HepG2 (cell line): ENCODE data around the gene PPP2R5B. TPM values are rescaled to one million over a fixed set of nuclear protein-coding genes. Genes with fewer than 3 reads are reported as not detected.

Experiments used
- EP300 ChIP-seq, 3 experiments: sonication (generic) in 1 of 3; formaldehyde crosslinking in 1 of 3; IDR thresholded peaks; 2 replicates each; pipeline versions ENCODE4 v1.5.1 to v1.6.1; 2011 to 2020; ENCODE audit warnings: low read depth in 2 of 3, low read length in 2 of 3, borderline replicate concordance in 1 of 3, improper control_type of control experiment in 1 of 3, mild to moderate bottlenecking in 1 of 3, missing genetic modification reagents in 1 of 3, moderate library complexity in 1 of 3
- KDM4B ChIP-seq: sonication (generic); formaldehyde crosslinking; IDR thresholded peaks from 2 replicates; pipeline ENCODE4 v1.4.0; 2020; ENCODE audit warnings: missing genetic modification reagents
- KLF6 ChIP-seq: IDR thresholded peaks from 2 replicates; pipeline ENCODE4 v1.8.0; 2016; ENCODE audit warnings: missing biosample characterization, missing genetic modification reagents
- MAZ ChIP-seq, 2 experiments: sonication (generic) in 1 of 2; formaldehyde crosslinking in 1 of 2; IDR thresholded peaks; 2 replicates each; pipeline versions ENCODE4 v1.5.0 to v1.6.1; 2012 to 2020; ENCODE audit warnings: low read depth in 2 of 2, mild to moderate bottlenecking in 2 of 2, borderline replicate concordance in 1 of 2, improper control_type of control experiment in 1 of 2, low read length in 1 of 2, missing genetic modification reagents in 1 of 2, moderate library complexity in 1 of 2
- MIXL1 ChIP-seq: IDR thresholded peaks from 2 replicates; pipeline ENCODE4 v1.6.1; 2016
- ZNF350 ChIP-seq: sonication (generic); formaldehyde crosslinking; IDR thresholded peaks from 2 replicates; pipeline ENCODE4 v1.4.0; 2020; ENCODE audit warnings: mild to moderate bottlenecking, low read depth, missing genetic modification reagents, borderline replicate concordance
- ZNF556 ChIP-seq: sonication (generic); formaldehyde crosslinking; IDR thresholded peaks from 2 replicates; pipeline ENCODE4 v1.4.0; 2020; ENCODE audit warnings: mild to moderate bottlenecking, missing genetic modification reagents, borderline replicate concordance
- ZNF563 ChIP-seq: sonication (generic); formaldehyde crosslinking; IDR thresholded peaks from 2 replicates; pipeline ENCODE4 v1.8.0; 2022; ENCODE audit warnings: mild to moderate bottlenecking, moderate library complexity, missing genetic modification reagents
- ZNF782 ChIP-seq: sonication (generic); formaldehyde crosslinking; IDR thresholded peaks from 2 replicates; pipeline ENCODE4 v1.4.0; 2020; ENCODE audit warnings: missing genetic modification reagents, mild to moderate bottlenecking, borderline replicate concordance
- ZSCAN30 ChIP-seq: sonication (generic); formaldehyde crosslinking; IDR thresholded peaks from 2 replicates; pipeline ENCODE4 v1.5.0; 2020; ENCODE audit warnings: mild to moderate bottlenecking, missing genetic modification reagents
- polyA plus RNA-seq, 8 experiments: library from polyadenylated mRNA; depleted of rRNA in 3 of 8; stranded (reverse) in 7 of 8; unstranded in 1 of 8; fragments of >200 nt; fragmentation: Illumina TruSeq in 4 of 8; extraction: Trizol in 4 of 8; gene quantifications; 2 replicates each; pipeline versions ENCODE4 v1.2.1 to v1.2.3, GENCODE V29; 2011 to 2016; ENCODE audit warnings: low read depth in 4 of 8, missing spikeins in 1 of 8, mixed read lengths in 1 of 8; ENCODE audit not compliant: insufficient read depth in 1 of 8
- total RNA-seq, 5 experiments: library from RNA; depleted of rRNA; stranded (reverse); fragments of >200 nt; fragmentation: Illumina TruSeq; extraction: Trizol; gene quantifications; 2 replicates each; pipeline ENCODE4 v1.2.3, GENCODE V29; 2016; ENCODE audit warnings: low read depth in 1 of 5
- TF ChIP-seq, protein P1 (sequence below), 2 experiments: sonication (generic) in 1 of 2; formaldehyde crosslinking in 1 of 2; IDR thresholded peaks; 2 replicates each; pipeline versions ENCODE4 v1.4.0 to v1.6.1; 2016 to 2020; ENCODE audit warnings: borderline replicate concordance in 1 of 2, low read depth in 1 of 2, mild to moderate bottlenecking in 1 of 2, missing genetic modification reagents in 1 of 2
- TF ChIP-seq, protein P2 (sequence below): sonication (generic); formaldehyde crosslinking; IDR thresholded peaks from 2 replicates; pipeline ENCODE4 v1.5.1; 2020; ENCODE audit warnings: mild to moderate bottlenecking, moderate library complexity, missing genetic modification reagents
- TF ChIP-seq, protein P3 (sequence below): IDR thresholded peaks from 2 replicates; pipeline ENCODE4 v1.4.0; 2020; ENCODE audit warnings: mild to moderate bottlenecking, missing genetic modification reagents
- TF ChIP-seq, protein P4 (sequence below): sonication (generic); formaldehyde crosslinking; IDR thresholded peaks from 2 replicates; pipeline ENCODE4 v1.5.0; 2020; ENCODE audit warnings: mild to moderate bottlenecking, low read depth, missing genetic modification reagents, borderline replicate concordance

The PPP2R5B gene
- total and polyA plus RNA-seq, 2 of the 13 experiments (the other 11 are each of a cell fraction or from before 2014, with no cell fraction given), result 2.3 to 8.3 TPM

DNA sequence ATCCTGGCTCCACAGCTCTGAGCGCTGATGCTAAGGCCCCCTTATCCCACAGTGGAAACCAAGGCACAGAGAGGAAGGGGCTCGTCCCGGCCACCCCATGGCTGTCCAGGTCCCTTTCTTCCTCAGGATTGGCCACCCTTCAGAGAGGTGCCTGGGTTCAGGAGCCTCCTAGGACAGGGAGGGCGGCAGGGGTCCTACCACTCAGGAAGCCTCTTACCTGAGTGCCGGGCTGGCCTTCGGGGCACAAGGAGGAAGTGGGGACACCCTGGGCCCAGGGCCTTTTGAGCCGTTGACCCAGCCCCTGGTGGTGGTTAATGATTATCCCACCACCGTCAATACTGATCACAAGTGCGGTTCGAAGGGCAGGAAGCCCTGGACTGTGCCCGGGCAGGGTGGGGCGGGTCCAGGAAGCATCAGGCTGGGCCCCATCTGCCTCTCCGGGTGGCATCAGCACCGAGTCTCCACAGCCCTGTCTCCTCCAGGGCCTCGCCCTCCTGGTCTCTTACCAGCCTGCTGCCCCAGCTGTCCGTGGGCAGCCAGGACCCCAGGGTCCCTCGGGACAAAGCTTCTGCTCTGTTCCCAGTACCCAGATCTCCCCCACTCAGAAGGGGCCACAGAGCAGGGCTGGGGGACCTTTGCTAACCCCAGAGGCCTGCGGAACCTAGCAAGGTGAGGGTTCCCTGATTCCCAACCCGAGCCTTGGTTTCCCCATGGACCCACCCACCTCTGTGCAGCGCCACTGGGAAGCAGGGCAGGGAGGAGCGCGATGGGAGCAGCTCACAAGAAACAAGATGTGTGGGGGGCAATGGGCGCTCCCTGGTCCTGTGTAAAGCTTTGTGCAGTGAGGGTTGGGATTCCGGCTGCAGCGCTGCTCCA is 31.1 kb upstream of the PPP2R5B start (continued):
- TF ChIP-seq, protein P1, sequence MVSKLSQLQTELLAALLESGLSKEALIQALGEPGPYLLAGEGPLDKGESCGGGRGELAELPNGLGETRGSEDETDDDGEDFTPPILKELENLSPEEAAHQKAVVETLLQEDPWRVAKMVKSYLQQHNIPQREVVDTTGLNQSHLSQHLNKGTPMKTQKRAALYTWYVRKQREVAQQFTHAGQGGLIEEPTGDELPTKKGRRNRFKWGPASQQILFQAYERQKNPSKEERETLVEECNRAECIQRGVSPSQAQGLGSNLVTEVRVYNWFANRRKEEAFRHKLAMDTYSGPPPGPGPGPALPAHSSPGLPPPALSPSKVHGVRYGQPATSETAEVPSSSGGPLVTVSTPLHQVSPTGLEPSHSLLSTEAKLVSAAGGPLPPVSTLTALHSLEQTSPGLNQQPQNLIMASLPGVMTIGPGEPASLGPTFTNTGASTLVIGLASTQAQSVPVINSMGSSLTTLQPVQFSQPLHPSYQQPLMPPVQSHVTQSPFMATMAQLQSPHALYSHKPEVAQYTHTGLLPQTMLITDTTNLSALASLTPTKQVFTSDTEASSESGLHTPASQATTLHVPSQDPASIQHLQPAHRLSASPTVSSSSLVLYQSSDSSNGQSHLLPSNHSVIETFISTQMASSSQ (IDR thresholded peaks at IDR 0.05; ENCODE audit: low read depth), result peak; percentile 99
- TF ChIP-seq, protein P1 (CRISPR knock-in tag; IDR thresholded peaks at IDR 0.05; ENCODE audit: borderline replicate concordance), result peak; percentile 100
- TF ChIP-seq MIXL1 (CRISPR knock-in tag) (peak; percentile 69), KLF6 (peak; percentile 72; the same call in 1 of the 2 replicates), ZNF350 (CRISPR knock-in tag) (no peak), MAZ (IDR thresholded peaks at IDR 0.05; ENCODE audit: borderline replicate concordance, low read depth, low read length) (0 out of 2 replicates have a peak, but pooled peaks have one; percentile 16), MAZ (CRISPR knock-in tag; IDR thresholded peaks at IDR 0.05; ENCODE audit: low read depth) (peak; percentile 90), ZSCAN30 (0 out of 2 replicates have a peak, but pooled peaks have one; percentile 47), ZNF563 (CRISPR knock-in tag) (no peak), ZNF782 (CRISPR knock-in tag) (no peak; the same call in 1 of the 2 replicates), EP300 (IDR thresholded peaks at IDR 0.05; ENCODE audit: low read depth in 2 of 2, low read length in 2 of 2) (peak in 1 of 2 experiments; percentile 57; a peak in 1 of 4 replicates), EP300 (CRISPR knock-in tag; IDR thresholded peaks at IDR 0.05; ENCODE audit: borderline replicate concordance) (peak; percentile 25; the same call in 1 of the 2 replicates), KDM4B (CRISPR knock-in tag) (peak; percentile 72; the same call in 1 of the 2 replicates), ZNF556 (peak; percentile 78; the same call in 1 of the 2 replicates)
- TF ChIP-seq, protein P2, sequence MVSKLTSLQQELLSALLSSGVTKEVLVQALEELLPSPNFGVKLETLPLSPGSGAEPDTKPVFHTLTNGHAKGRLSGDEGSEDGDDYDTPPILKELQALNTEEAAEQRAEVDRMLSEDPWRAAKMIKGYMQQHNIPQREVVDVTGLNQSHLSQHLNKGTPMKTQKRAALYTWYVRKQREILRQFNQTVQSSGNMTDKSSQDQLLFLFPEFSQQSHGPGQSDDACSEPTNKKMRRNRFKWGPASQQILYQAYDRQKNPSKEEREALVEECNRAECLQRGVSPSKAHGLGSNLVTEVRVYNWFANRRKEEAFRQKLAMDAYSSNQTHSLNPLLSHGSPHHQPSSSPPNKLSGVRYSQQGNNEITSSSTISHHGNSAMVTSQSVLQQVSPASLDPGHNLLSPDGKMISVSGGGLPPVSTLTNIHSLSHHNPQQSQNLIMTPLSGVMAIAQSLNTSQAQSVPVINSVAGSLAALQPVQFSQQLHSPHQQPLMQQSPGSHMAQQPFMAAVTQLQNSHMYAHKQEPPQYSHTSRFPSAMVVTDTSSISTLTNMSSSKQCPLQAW (CRISPR knock-in tag), result peak; percentile 100
- TF ChIP-seq, protein P3, sequence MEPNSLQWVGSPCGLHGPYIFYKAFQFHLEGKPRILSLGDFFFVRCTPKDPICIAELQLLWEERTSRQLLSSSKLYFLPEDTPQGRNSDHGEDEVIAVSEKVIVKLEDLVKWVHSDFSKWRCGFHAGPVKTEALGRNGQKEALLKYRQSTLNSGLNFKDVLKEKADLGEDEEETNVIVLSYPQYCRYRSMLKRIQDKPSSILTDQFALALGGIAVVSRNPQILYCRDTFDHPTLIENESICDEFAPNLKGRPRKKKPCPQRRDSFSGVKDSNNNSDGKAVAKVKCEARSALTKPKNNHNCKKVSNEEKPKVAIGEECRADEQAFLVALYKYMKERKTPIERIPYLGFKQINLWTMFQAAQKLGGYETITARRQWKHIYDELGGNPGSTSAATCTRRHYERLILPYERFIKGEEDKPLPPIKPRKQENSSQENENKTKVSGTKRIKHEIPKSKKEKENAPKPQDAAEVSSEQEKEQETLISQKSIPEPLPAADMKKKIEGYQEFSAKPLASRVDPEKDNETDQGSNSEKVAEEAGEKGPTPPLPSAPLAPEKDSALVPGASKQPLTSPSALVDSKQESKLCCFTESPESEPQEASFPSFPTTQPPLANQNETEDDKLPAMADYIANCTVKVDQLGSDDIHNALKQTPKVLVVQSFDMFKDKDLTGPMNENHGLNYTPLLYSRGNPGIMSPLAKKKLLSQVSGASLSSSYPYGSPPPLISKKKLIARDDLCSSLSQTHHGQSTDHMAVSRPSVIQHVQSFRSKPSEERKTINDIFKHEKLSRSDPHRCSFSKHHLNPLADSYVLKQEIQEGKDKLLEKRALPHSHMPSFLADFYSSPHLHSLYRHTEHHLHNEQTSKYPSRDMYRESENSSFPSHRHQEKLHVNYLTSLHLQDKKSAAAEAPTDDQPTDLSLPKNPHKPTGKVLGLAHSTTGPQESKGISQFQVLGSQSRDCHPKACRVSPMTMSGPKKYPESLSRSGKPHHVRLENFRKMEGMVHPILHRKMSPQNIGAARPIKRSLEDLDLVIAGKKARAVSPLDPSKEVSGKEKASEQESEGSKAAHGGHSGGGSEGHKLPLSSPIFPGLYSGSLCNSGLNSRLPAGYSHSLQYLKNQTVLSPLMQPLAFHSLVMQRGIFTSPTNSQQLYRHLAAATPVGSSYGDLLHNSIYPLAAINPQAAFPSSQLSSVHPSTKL (CRISPR knock-in tag), result peak; percentile 73; the same call in 1 of the 2 replicates
- TF ChIP-seq, protein P4, sequence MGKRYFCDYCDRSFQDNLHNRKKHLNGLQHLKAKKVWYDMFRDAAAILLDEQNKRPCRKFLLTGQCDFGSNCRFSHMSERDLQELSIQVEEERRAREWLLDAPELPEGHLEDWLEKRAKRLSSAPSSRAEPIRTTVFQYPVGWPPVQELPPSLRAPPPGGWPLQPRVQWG (CRISPR knock-in tag), result no peak
